Endothelial cell of umbilical vein (primary cell): ENCODE measurements around the gene ENC1. TPM values are rescaled to one million over a fixed set of nuclear protein-coding genes. Genes with fewer than 3 reads are reported as not detected.

ENCODE experiments used
- BruUV-seq: library from RNA; stranded (reverse); fragments of 400-500 nt; replicated peaks from 2 replicates; lab custom pipeline; 2021; lab: Mats Ljungman, UMichigan
- CTCF ChIA-PET: fragments of 300-600, 350-600 bp; sonication (Branson Sonifier 250); formaldehyde crosslinking; loops from one replicate; lab custom pipeline; 2021; ENCODE audit warnings: antibody characterized with exemption, inconsistent platforms; lab: Charles Lee
- POLR2A ChIA-PET: fragments of 300-600, 350-600 bp; sonication (Branson Sonifier 250); formaldehyde crosslinking; loops from one replicate; lab custom pipeline; 2021; ENCODE audit warnings: antibody characterized with exemption, inconsistent platforms; lab: Charles Lee
- DNase-seq: peaks from one replicate; pipeline ENCODE4 v3.0.0-alpha.2; 2011; ENCODE audit warnings: low read depth, low spot score
- FAIRE-seq: peaks from 2 replicates; lab custom pipeline; 2011; peaks lifted over from hg19 to GRCh38; lab: Jason Lieb, UNC
- H2AFZ ChIP-seq: 2 replicates; pipeline ENCODE4 v1.6.0; 2012; ENCODE audit warnings: low read depth, low read length, control low read depth, inconsistent platforms
- H3K27ac ChIP-seq: 2 replicates; pipeline ENCODE4 v1.5.1; 2011; ENCODE audit warnings: low read depth, mild to moderate bottlenecking, control low read depth, low read length, moderate library complexity; ENCODE audit not compliant: insufficient read depth
- H3K27me3 ChIP-seq, 2 experiments: 2 replicates each; pipeline versions ENCODE4 v1.6.0 to v1.6.1; 2011; ENCODE audit warnings: low read length in 2 of 2, mixed read lengths in 1 of 2; ENCODE audit not compliant: control insufficient read depth in 2 of 2, insufficient read depth in 2 of 2
- H3K36me3 ChIP-seq, 2 experiments: 2 replicates in 1 of 2; 3 replicates in 1 of 2; pipeline ENCODE4 v1.5.1; 2011; ENCODE audit warnings: low read length in 2 of 2, mild to moderate bottlenecking in 1 of 2, moderate library complexity in 1 of 2; ENCODE audit not compliant: control insufficient read depth in 2 of 2, insufficient read depth in 2 of 2; ENCODE audit errors: extremely low read depth in 1 of 2
- H3K4me1 ChIP-seq: 3 replicates; pipeline ENCODE4 v1.5.1; 2011; ENCODE audit warnings: mild to moderate bottlenecking, low read length; ENCODE audit not compliant: control insufficient read depth, insufficient read depth; ENCODE audit errors: extremely low read depth
- H3K4me2 ChIP-seq: 2 replicates; pipeline ENCODE4 v1.6.1; 2011; ENCODE audit warnings: low read length, control low read depth, mixed read lengths; ENCODE audit not compliant: insufficient read depth
- H3K4me3 ChIP-seq, 3 experiments: fragments of 200-600 bp in 1 of 3; sonication (generic), shearing (Covaris generic) in 1 of 3; replicated peaks in 1 of 3; 2 replicates each; pipeline ENCODE4 v1.5.1; 2011 to 2016; ENCODE audit warnings: control low read depth in 3 of 3, low read length in 3 of 3, mild to moderate bottlenecking in 2 of 3, inconsistent platforms in 1 of 3, low read depth in 1 of 3, moderate library complexity in 1 of 3; ENCODE audit not compliant: insufficient read depth in 1 of 3
- H3K79me2 ChIP-seq: 2 replicates; pipeline ENCODE4 v1.6.0; 2012; ENCODE audit warnings: low read length, inconsistent platforms; ENCODE audit not compliant: control insufficient read depth, insufficient read depth
- H3K9ac ChIP-seq: replicated peaks from 2 replicates; pipeline ENCODE3; 2011; ENCODE audit warnings: low read length, control low read depth; ENCODE audit not compliant: insufficient read depth; ENCODE audit errors: extremely low read depth
- H3K9me1 ChIP-seq: replicated peaks from 3 replicates; pipeline ENCODE4 v1.6.0; 2011; ENCODE audit warnings: mild to moderate bottlenecking, low read length; ENCODE audit not compliant: control insufficient read depth, insufficient read depth; ENCODE audit errors: extremely low read depth
- H3K9me3 ChIP-seq: replicated peaks from 2 replicates; pipeline ENCODE4 v1.5.1; 2012; ENCODE audit warnings: low read length, inconsistent platforms; ENCODE audit not compliant: control insufficient read depth, insufficient read depth
- H4K20me1 ChIP-seq: replicated peaks from 2 replicates; pipeline ENCODE3; 2011; ENCODE audit warnings: mild to moderate bottlenecking, low read length; ENCODE audit not compliant: control insufficient read depth, insufficient read depth; ENCODE audit errors: extremely low read depth
- EZH2 ChIP-seq: IDR thresholded peaks from 2 replicates; pipeline ENCODE4 v1.6.1; 2012; ENCODE audit warnings: borderline replicate concordance, low read depth, mild to moderate bottlenecking, moderate library complexity, low read length, inconsistent platforms; ENCODE audit not compliant: severe bottlenecking
- FOS ChIP-seq: IDR thresholded peaks from 2 replicates; pipeline ENCODE4 v1.6.1; 2011; ENCODE audit warnings: mild to moderate bottlenecking, low read length, moderate library complexity, borderline replicate concordance; ENCODE audit not compliant: insufficient read depth
- JUN ChIP-seq: IDR thresholded peaks from 2 replicates; pipeline ENCODE4 v1.6.1; 2011; ENCODE audit warnings: borderline replicate concordance, low read depth; ENCODE audit not compliant: insufficient read length, insufficient read depth
- MYC ChIP-seq: IDR thresholded peaks from one replicate; pipeline ENCODE4 v1.6.1; 2011; ENCODE audit warnings: mild to moderate bottlenecking, low read depth, low read length
- POLR2A ChIP-seq: IDR thresholded peaks from 2 replicates; pipeline ENCODE4 v1.6.1; 2012; ENCODE audit warnings: low read depth, mild to moderate bottlenecking, control low read depth, low read length
- POLR2AphosphoS5 ChIP-seq: IDR thresholded peaks from 2 replicates; pipeline ENCODE4 v1.6.1; 2012; ENCODE audit warnings: low read depth, mild to moderate bottlenecking, control low read depth, low read length, moderate library complexity; ENCODE audit not compliant: insufficient read depth
- dilution Hi-C: fragments of 300-500 bp; cut with MboI; formaldehyde crosslinking; loops from one replicate; pipeline ENCODE4 v1.15.0; 2019; ENCODE audit warnings: low sequenced_read_pairs; ENCODE audit not compliant: extremely low pct_ligation_motif_present
- intact Hi-C: fragments of 100-400 bp; cut with micrococcal nuclease; formaldehyde crosslinking; loops from one replicate; pipeline ENCODE4 v1.10.0; 2022
- polyA plus RNA-seq, 4 experiments: library from polyadenylated mRNA; depleted of rRNA in 3 of 4; stranded (reverse) in 3 of 4; unstranded in 1 of 4; fragments of >200 nt; gene quantifications; 2 replicates each; pipeline versions ENCODE4 v1.2.1 to v1.2.3, GENCODE V29; 2011 to 2012; ENCODE audit warnings: missing spikeins in 1 of 4
- total RNA-seq: library from RNA; stranded (reverse); gene quantifications from 2 replicates; pipeline ENCODE4 v1.2.3, GENCODE V29; 2021
- TF ChIP-seq, protein P1 (sequence below), 2 donors: IDR thresholded peaks; 1 replicate in 1 of 2; 2 replicates in 1 of 2; pipeline ENCODE4 v1.5.1; 2011; ENCODE audit warnings: low read length in 2 of 2, mild to moderate bottlenecking in 2 of 2, moderate library complexity in 2 of 2, control low read depth in 1 of 2, inconsistent platforms in 1 of 2, low read depth in 1 of 2; ENCODE audit not compliant: insufficient read depth in 1 of 2; ENCODE audit errors: extremely low read depth in 1 of 2
- TF ChIP-seq, protein P2 (sequence below): IDR thresholded peaks from 2 replicates; pipeline ENCODE4 v1.6.1; 2011; ENCODE audit not compliant: insufficient read depth, insufficient read length

ENC1 gene
- total and polyA plus RNA-seq, 2 donors (not counting 3 experiments of a cell fraction or from before 2014, with no cell fraction given) = 42.2 to 53.3 TPM

GRCh38 chr5:74605759-74606158 is 34.8 kb downstream of the ENC1 start:
- DNase-seq (no peak), FAIRE-seq (no peak)
- no peaks in the 10 kb centered on the region for H3K27me3 ChIP-seq
- H3K4me3 ChIP-seq = no peak overlapping the region
- no TSS peak for BruUV-seq
- H2AFZ ChIP-seq = no peak overlapping the region
- ChIA-PET CTCF (interaction anchor here (1.0 kb wide), 1 partner anchor 8 kb away, joined by 3 read pairs; no protein-coding TSS in a partner anchor), POLR2A (no interaction called here)
- TF ChIP-seq, protein P1, sequence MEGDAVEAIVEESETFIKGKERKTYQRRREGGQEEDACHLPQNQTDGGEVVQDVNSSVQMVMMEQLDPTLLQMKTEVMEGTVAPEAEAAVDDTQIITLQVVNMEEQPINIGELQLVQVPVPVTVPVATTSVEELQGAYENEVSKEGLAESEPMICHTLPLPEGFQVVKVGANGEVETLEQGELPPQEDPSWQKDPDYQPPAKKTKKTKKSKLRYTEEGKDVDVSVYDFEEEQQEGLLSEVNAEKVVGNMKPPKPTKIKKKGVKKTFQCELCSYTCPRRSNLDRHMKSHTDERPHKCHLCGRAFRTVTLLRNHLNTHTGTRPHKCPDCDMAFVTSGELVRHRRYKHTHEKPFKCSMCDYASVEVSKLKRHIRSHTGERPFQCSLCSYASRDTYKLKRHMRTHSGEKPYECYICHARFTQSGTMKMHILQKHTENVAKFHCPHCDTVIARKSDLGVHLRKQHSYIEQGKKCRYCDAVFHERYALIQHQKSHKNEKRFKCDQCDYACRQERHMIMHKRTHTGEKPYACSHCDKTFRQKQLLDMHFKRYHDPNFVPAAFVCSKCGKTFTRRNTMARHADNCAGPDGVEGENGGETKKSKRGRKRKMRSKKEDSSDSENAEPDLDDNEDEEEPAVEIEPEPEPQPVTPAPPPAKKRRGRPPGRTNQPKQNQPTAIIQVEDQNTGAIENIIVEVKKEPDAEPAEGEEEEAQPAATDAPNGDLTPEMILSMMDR (IDR thresholded peaks at IDR 0.05; ENCODE audit: extremely low read depth in 1 of 2, insufficient read depth in 1 of 2, low read depth in 1 of 2, low read length in 2 of 2) = no peak
- TF ChIP-seq, protein P2, sequence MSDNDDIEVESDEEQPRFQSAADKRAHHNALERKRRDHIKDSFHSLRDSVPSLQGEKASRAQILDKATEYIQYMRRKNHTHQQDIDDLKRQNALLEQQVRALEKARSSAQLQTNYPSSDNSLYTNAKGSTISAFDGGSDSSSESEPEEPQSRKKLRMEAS = no peak
- TF ChIP-seq MYC = no peak
- TF ChIP-seq POLR2AphosphoS5 = no peak
- TF ChIP-seq JUN = no peak
- TF ChIP-seq FOS = no peak
- TF ChIP-seq POLR2A = no peak
- no peak for TF ChIP-seq EZH2
- no peaks in the 10 kb centered on the region for H3K36me3 ChIP-seq
- H3K27ac ChIP-seq = no peak overlapping the region
- no peaks in the 10 kb centered on the region for H3K9me1 ChIP-seq
- no peak overlapping the region for H3K4me2 ChIP-seq
- no peaks in the 10 kb centered on the region for H3K79me2 ChIP-seq
- dilution Hi-C loops (no loop called here), intact Hi-C loops (no loop called here)
- H3K4me1 ChIP-seq = no peaks in the 10 kb centered on the region
- no peak overlapping the region for H3K9ac ChIP-seq
- H4K20me1 ChIP-seq = no peaks in the 10 kb centered on the region
- no peaks in the 10 kb centered on the region for H3K9me3 ChIP-seq
